ENCODE measurements around the gene TRABD.

Gene TRABD

DNA sequence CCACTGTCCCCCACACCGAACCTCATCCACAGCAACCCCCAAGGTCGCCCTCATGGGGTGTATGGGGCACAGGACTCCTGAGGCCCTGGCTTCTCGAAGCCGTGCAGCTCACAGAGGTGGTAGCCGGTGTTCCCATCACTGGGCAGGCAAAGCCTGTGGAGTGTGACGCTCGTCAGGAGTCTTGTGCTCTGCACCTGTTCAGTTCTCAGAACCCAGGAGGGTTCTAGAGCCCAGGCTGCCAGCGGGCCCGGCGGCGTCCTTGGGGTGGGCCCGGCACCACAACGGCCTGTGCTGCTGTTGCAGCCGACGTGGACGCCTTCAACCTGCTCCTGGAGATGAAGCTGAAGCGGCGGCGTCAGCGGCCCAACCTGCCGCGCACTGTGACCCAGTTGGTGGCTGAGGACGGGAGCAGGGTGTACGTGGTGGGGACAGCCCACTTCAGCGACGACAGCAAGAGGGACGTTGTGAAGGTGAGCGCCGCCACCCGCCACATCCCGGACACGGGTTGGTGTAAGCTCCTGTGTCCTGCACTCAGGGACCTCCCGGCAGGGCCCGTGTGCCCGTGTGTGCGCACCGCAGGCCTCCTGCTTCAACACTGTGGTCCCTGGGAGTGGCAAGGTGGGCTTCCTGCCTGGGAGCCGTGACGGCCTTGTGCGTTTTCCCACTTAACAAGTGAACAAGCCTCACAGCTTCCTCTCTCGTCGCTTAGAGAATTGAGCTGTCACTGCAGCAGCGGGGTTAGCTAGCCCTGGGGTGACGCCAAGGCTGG is 8.5 kb downstream of the TRABD start:
- peak overlapping the region; percentile 56 for H3K27ac Mint-ChIP-seq
- intact Hi-C loops (cut with micrococcal nuclease) = loop anchor here (5.0 kb wide), 1 partner anchor 47 kb away; no protein-coding TSS in a partner anchor
- H3K4me3 Mint-ChIP-seq = no peak overlapping the region
- peaks cover 50% of the 10 kb centered on the region for H3K4me1 Mint-ChIP-seq (ENCODE audit: low read depth)
- H3K36me3 Mint-ChIP-seq (ENCODE audit: low read depth) = peaks cover 94% of the 10 kb centered on the region
- no peaks in the 10 kb centered on the region for H3K9me3 Mint-ChIP-seq
- no peaks in the 10 kb centered on the region for H3K27me3 Mint-ChIP-seq

DNA sequence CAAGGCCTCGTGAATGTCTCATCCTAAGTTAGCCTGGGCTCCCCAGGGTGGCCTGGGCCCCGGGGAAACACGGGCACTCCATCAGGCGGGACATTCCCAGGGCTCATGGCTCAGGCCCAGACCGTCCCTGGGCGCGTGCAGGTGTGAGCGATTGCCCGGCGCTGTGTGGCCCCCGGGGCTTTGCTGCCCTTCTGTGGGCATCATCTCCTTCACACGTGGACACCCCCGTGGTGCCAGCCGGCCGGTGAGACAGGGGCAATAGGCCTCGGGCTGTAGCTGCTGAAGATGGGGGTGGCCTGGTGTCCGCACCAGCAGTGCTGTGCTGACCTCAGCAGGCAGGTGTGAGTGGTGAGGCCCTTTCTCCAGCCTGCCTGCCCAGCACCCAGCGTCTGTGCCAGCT is 10.5 kb downstream of the TRABD start:
- peaks cover 88% of the 10 kb centered on the region for H3K36me3 Mint-ChIP-seq (ENCODE audit: low read depth)
- H3K9me3 Mint-ChIP-seq = no peaks in the 10 kb centered on the region
- intact Hi-C loops (cut with micrococcal nuclease) = no loop called here
- no peaks in the 10 kb centered on the region for H3K27me3 Mint-ChIP-seq
- H3K4me1 Mint-ChIP-seq (ENCODE audit: low read depth) = peaks cover 44% of the 10 kb centered on the region
- H3K27ac Mint-ChIP-seq = peak overlapping the region; percentile 22
- no peak overlapping the region for H3K4me3 Mint-ChIP-seq

DNA sequence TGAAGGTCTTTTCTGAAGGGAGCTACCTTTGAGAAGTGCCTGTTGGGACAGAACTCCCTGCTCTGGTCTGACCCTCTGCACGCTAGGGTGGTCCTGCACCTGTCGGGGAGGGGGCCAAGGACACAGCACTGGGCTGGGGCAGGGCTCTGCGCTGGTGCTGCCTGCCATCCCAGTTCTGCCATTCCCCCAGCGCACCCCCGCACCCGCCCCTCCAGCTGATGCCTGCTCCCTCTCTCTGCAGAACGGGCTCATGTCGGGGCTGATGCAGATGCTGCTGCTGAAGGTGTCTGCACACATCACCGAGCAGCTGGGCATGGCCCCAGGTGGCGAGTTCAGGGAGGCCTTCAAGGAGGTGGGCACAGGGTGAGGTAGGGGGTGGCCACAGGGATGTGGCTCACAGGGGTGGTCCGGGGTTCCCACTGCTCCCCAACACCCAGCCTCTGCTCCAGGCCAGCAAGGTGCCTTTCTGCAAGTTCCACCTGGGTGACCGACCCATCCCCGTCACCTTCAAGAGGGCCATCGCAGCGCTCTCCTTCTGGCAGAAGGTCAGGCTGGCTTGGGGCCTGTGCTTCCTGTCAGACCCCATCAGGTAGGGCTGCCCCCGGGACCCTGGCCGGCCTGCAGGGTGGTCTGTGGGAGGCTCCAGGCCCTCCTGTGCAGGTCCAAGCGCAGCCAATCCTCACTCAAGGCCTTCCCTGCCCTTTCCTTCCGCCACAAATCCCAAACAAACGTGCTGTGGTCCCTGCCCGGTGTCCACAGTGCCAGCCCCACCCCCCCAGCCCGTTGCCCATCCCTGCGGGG is 11.5 kb downstream of the TRABD start:
- H3K4me1 Mint-ChIP-seq (ENCODE audit: low read depth) = peaks cover 40% of the 10 kb centered on the region
- H3K9me3 Mint-ChIP-seq = no peaks in the 10 kb centered on the region
- H3K36me3 Mint-ChIP-seq (ENCODE audit: low read depth) = peaks cover 79% of the 10 kb centered on the region
- intact Hi-C loops (cut with micrococcal nuclease) = no loop called here
- no peak overlapping the region for H3K4me3 Mint-ChIP-seq
- no peak overlapping the region for H3K27ac Mint-ChIP-seq
- no peaks in the 10 kb centered on the region for H3K27me3 Mint-ChIP-seq

DNA sequence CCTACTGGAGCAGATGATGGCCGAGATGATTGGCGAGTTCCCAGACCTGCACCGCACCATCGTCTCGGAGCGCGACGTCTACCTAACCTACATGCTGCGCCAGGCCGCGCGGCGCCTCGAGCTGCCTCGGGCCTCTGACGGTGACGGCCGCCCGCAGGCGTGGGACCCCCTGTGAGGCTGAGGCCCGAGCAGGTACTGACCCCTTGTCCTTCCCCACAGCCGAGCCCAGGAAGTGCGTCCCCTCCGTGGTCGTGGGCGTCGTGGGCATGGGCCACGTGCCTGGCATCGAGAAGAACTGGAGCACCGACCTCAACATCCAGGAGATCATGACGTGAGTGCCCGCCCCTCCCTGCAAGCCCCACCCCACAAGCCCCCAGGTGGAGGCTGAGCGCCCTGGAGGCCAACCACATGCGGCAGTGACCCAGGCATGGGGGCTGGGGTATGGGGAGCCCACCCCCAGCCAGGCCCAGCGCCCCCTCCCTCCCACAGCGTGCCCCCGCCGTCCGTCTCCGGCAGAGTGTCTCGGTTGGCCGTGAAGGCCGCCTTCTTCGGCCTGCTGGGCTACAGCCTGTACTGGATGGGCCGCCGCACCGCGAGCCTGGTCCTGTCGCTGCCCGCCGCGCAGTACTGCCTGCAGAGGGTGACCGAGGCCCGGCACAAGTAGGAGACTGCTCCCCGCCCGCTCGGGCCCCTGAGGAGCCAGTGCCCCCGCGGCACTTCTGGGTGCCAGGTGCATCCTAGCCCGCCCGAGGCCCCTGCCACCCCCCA is 12.3 kb downstream of the TRABD start:
- H3K36me3 Mint-ChIP-seq (ENCODE audit: low read depth) = peaks cover 72% of the 10 kb centered on the region
- intact Hi-C loops (cut with micrococcal nuclease) = no loop called here
- no peak overlapping the region for H3K4me3 Mint-ChIP-seq
- H3K27ac Mint-ChIP-seq = no peak overlapping the region
- no peaks in the 10 kb centered on the region for H3K27me3 Mint-ChIP-seq
- peaks cover 39% of the 10 kb centered on the region for H3K4me1 Mint-ChIP-seq (ENCODE audit: low read depth)
- H3K9me3 Mint-ChIP-seq = no peaks in the 10 kb centered on the region

DNA sequence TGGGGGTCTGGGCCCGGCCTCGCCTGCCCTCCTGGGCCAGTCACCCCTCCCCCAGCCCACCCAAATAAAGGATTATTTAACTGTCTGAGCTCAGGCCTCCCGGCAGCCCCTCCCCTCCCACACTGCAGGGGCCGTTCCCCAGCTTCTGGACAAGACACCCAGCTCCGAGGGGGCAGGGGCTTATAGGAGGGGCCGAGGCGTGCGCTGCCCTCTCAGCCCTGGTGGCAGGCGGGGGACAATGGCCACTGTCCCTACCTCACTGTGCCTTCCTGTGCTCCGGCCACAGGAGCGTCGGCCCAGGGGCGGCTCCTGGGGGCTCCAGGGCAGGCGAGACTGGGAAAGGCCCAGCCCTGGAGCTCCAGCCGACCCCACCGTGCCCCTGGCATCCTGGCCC is 12.9 kb downstream of the TRABD start:
- H3K36me3 Mint-ChIP-seq (ENCODE audit: low read depth) = peaks cover 72% of the 10 kb centered on the region
- no peak overlapping the region for H3K27ac Mint-ChIP-seq
- no peak overlapping the region for H3K4me3 Mint-ChIP-seq
- peaks cover 44% of the 10 kb centered on the region for H3K4me1 Mint-ChIP-seq (ENCODE audit: low read depth)
- no peaks in the 10 kb centered on the region for H3K9me3 Mint-ChIP-seq
- H3K27me3 Mint-ChIP-seq = no peaks in the 10 kb centered on the region
- intact Hi-C loops (cut with micrococcal nuclease) = no loop called here

DNA sequence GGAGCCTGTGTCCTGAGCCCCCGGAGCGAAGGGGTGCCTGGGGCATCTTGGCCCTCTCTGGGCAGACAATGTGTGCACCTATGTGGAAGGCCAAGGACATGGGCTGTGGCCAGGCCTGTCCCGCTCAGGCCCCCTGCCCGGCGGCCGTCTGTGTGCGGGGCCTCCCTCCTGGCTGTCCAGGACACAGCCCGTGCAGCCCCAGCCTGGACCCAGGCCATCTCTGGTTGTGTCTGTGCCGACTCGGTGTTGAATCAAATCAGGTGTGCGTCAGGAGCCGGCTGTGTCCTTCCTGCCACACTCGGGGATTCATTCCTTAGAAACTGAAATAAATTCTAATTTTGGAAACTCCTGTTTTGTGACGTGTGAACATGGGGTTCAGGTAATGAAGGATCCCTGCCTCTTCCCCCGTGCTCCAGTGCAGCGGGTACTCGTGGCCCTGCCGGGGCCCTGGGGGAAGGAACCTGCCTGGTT is 13.6 kb downstream of the TRABD start:
- peak overlapping the region; percentile 68 for H3K4me3 Mint-ChIP-seq
- H3K27me3 Mint-ChIP-seq = no peaks in the 10 kb centered on the region
- peaks cover 71% of the 10 kb centered on the region for H3K36me3 Mint-ChIP-seq (ENCODE audit: low read depth)
- no peaks in the 10 kb centered on the region for H3K9me3 Mint-ChIP-seq
- peak overlapping the region; percentile 60 for H3K27ac Mint-ChIP-seq
- intact Hi-C loops (cut with micrococcal nuclease) = no loop called here
- H3K4me1 Mint-ChIP-seq (ENCODE audit: low read depth) = peaks cover 45% of the 10 kb centered on the region

DNA sequence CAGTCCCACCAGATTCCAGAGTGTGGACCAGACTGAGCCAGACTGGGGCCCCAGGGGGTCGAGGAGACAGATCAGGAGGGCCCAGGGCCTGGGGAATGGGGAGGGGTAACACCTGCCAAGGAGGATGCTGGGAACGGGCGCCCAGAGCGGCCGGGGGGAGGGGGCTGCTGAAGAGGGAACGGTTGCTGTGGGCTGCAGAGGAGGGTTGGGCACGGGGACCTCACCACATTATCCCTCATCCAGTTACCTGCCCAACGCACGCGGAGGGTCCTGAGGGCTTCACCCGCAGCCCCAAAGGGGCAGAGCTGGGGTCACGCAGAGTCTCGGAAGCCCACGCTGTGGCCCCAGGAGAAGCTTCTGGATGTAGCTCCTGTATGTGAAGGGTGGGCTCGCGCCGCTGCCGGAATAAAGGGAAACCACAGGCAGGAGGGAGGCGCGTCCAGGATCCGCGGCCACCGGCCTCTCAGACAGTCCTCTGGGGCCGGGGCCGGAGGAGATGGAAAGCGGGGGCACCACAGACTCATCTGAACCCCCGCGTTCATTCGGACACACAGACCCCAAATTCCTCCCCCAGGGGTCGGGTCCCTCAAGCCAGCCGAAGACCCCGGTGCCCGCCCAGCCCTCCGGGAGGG is 14.2 kb downstream of the TRABD start:
- H3K9me3 Mint-ChIP-seq = no peaks in the 10 kb centered on the region
- peaks cover 47% of the 10 kb centered on the region for H3K4me1 Mint-ChIP-seq (ENCODE audit: low read depth)
- H3K27me3 Mint-ChIP-seq = no peaks in the 10 kb centered on the region
- intact Hi-C loops (cut with micrococcal nuclease) = loop anchor here (10.0 kb wide), 1 partner anchor 265 kb away; no protein-coding TSS in a partner anchor
- H3K36me3 Mint-ChIP-seq (ENCODE audit: low read depth) = peaks cover 68% of the 10 kb centered on the region
- peak overlapping the region; percentile 60 for H3K27ac Mint-ChIP-seq
- H3K4me3 Mint-ChIP-seq = peak overlapping the region; percentile 68

DNA sequence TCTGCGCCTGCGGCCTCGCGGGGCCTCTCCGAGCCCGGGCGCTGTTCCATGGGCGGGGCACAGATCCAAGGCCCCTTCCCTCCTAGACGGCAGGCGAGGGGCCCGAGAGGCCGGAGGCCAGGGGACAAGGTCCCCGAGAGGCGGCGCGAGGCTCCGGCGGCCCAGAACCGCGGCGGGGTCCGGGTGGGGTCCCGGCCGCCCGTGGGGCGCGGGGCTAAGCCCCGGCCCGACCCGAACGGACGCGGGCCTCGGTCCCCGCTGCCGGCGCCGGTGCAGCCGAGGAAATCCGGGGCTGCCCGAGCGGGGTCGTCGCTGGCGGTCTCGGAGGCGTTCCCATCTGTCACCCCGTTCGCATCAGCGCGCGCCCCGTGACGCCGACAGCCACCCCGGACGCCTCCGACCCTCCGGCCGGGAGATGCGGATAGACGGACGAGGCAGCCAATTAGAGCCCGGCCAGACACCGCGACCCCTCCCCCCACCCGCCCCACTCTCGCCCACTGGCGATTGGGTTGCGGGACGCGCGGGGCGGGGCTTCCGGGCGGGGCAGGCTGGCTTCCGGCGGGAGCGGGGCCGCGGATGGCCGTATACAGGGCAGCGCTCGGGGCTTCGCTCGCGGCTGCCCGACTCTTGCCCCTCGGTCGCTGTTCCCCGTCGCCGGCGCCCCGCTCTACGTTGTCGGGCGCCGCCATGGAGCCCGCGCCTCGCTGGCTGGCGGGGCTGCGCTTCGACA is 14.9 kb downstream of the TRABD start, which contains the start of gene SELENOO:
Gene SELENOO, plus strand, starts transcription at position 551 of the 730 bp plus-strand sequence. Its CDS starts 26 bp downstream, at position 577.
- Mint-ChIP-seq H3K4me3 (peak within 1 kb of the TSS; percentile 78), H3K4me1 (ENCODE audit: low read depth) (peaks cover 48% of the 10 kb centered on the region), H3K36me3 (ENCODE audit: low read depth) (peaks cover 68% of the 10 kb centered on the region), H3K9me3 (no peaks in the 10 kb centered on the region), H3K27me3 (no peaks in the 10 kb centered on the region), H3K27ac (peak within 1 kb of the TSS; percentile 68)
- intact Hi-C loops (cut with micrococcal nuclease) = loop anchor here (10.0 kb wide), 1 partner anchor 266 kb away; no protein-coding TSS in a partner anchor

DNA sequence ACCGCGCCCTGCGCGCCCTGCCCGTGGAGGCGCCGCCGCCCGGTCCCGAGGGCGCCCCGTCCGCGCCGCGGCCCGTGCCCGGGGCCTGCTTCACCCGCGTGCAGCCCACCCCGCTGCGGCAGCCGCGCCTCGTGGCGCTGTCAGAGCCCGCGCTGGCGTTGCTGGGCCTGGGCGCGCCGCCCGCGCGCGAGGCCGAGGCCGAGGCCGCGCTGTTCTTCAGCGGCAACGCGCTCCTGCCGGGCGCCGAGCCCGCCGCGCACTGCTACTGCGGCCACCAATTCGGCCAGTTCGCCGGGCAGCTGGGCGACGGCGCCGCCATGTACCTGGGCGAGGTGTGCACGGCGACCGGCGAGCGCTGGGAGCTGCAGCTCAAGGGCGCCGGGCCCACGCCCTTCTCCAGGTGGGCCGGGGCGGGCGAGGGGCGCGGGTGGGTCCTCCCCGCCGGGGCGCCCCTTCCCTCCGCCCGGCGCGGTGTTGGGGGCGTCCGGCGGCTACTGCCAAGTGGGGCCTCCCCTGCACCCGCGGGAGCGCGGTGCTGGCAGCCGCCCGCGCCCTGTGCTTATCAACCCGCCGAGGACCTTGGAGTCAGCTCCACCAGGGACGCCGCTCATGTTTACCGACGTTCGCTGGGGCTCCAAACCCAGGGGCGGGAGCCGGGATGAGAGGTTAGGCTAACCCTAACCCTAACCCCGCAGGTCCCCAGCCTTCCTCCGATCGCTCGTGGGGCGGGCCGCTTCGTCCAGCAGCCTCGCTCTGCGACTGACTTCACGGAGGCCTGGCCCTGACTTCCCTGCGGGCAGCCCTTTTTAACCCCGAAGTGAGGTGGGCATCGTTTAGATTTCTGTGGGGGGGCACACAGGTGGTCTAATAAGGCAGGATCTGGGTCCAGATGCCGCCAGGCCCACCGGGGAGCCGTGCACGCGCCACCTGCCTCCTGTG is 15.7 kb downstream of the TRABD start:
- peak overlapping the region; percentile 78 for H3K4me3 Mint-ChIP-seq
- H3K27me3 Mint-ChIP-seq = no peaks in the 10 kb centered on the region
- H3K4me1 Mint-ChIP-seq (ENCODE audit: low read depth) = peaks cover 53% of the 10 kb centered on the region
- H3K27ac Mint-ChIP-seq = peak overlapping the region; percentile 68
- intact Hi-C loops (cut with micrococcal nuclease) = loop anchor here (10.0 kb wide), 1 partner anchor 267 kb away; no protein-coding TSS in a partner anchor
- H3K36me3 Mint-ChIP-seq (ENCODE audit: low read depth) = peaks cover 68% of the 10 kb centered on the region
- no peaks in the 10 kb centered on the region for H3K9me3 Mint-ChIP-seq

DNA sequence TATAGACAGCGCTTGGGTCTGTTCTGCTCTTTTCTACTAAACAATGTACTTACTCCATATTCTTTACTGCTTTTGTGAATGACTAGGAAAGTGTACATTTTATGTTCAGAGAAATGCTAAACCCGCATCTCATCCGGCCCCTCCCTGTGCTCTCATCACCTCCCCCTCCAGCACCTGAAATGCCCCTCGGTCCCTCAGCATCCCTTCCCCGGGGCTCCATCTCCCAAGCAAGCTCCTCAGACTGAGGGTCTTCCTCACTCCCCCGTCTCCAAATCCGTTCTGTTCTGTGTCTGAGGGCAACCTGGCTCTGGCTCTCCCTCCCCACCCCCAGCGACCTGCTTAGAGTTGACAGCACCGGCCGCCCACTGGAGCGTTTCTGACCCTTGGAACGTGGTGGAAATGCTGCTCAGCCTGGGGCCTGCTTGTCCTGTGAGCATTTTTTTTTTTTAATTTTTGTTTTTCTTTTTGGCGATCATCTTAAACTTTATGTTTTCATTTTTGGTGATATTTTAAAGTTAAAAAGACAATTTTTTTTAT is 16.5 kb downstream of the TRABD start:
- Mint-ChIP-seq H3K9me3 (no peaks in the 10 kb centered on the region), H3K4me3 (peak overlapping the region; percentile 78)
- intact Hi-C loops (cut with micrococcal nuclease) = loop anchor here (10.0 kb wide), 1 partner anchor 267 kb away; no protein-coding TSS in a partner anchor

DNA sequence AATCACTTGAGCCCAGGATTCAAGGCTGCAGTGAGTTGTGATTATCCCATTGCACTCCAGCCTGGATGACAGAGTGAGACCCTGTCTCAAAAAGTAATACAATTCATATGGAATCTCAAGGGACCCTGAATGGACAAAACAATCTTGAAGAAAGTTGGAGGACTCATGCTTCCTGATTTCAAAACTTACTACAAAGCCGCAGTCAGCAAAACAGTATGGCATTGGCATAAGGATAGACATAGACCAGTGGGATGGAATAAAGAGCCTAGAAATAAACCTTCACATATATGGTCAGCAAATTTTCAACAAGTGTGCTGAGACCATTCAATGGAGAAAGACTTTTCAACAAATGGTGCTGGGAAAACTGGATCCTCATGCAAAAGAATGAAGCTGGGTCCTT is 17.6 kb downstream of the TRABD start:
- peaks cover 66% of the 10 kb centered on the region for H3K4me1 Mint-ChIP-seq (ENCODE audit: low read depth)
- intact Hi-C loops (cut with micrococcal nuclease) = loop anchor here (10.0 kb wide), 1 partner anchor 268 kb away; no protein-coding TSS in a partner anchor
- H3K27me3 Mint-ChIP-seq = no peaks in the 10 kb centered on the region
- no peaks in the 10 kb centered on the region for H3K9me3 Mint-ChIP-seq
- peaks cover 68% of the 10 kb centered on the region for H3K36me3 Mint-ChIP-seq (ENCODE audit: low read depth)
- no peak overlapping the region for H3K4me3 Mint-ChIP-seq
- H3K27ac Mint-ChIP-seq = no peak overlapping the region

More for the DNA sequence above, 16.5 kb downstream of the TRABD start:
- Mint-ChIP-seq H3K4me1 (ENCODE audit: low read depth) (peaks cover 60% of the 10 kb centered on the region), H3K27ac (peak overlapping the region; percentile 68), H3K27me3 (no peaks in the 10 kb centered on the region), H3K36me3 (ENCODE audit: low read depth) (peaks cover 68% of the 10 kb centered on the region)
